ENCODE measurements around the gene P2RX7.
"Not testable (repeated sequence)": the region's sequence is repeated elsewhere in the genome, so short reads cannot be mapped to it uniquely, and the experiment has no call there.

The P2RX7 gene

DNA sequence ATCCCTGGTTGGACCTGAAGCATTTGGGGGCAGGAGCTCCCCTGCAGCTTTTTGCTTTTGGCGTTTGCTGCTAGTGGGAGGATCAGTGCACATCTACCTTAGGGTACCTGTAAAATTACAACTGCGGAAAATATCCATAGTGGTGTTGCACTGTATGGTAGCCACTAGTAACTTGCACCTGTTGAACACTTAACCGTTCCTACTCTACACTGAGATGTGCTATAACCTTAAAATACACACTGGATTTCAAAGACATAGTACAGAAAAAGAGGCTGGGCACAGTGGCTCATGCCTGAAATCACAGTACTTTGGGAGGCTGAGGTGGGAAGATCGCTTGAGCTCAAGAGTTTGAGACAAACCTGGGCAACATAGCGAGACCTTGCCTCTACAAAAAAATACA is 80.2 kb downstream of the P2RX7 start:
- DNase-seq: no peak

DNA sequence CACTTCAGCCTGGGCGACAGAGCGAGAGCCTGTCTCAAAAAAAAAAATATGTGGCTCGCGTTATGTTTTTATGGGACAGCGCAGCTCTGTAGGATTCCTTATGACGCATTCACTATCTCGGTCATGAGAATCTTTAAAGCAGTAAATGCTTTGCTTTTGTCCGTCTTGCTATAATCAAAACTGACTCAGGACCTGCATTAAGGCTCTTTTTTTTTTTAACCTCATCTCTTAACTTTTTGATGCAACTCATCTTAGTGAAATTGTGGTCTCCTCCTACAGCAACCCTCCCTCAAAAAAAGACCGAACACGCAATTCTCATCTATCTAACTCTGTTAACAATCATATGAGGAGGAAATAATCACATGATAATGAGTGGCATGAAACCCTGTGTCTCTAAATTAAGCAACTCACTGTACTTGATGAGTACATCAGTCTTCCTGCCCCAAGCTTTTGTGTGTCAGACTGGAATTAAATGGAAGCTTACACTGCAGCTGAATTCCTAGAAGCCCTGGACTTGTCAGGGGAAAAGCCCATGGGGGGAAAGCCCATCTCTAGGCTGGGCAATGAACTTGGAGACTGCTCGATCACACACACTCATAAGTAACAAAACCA is 81.6 kb downstream of the P2RX7 start:
- peak; percentile 53 to 72 for DNase-seq

DNA sequence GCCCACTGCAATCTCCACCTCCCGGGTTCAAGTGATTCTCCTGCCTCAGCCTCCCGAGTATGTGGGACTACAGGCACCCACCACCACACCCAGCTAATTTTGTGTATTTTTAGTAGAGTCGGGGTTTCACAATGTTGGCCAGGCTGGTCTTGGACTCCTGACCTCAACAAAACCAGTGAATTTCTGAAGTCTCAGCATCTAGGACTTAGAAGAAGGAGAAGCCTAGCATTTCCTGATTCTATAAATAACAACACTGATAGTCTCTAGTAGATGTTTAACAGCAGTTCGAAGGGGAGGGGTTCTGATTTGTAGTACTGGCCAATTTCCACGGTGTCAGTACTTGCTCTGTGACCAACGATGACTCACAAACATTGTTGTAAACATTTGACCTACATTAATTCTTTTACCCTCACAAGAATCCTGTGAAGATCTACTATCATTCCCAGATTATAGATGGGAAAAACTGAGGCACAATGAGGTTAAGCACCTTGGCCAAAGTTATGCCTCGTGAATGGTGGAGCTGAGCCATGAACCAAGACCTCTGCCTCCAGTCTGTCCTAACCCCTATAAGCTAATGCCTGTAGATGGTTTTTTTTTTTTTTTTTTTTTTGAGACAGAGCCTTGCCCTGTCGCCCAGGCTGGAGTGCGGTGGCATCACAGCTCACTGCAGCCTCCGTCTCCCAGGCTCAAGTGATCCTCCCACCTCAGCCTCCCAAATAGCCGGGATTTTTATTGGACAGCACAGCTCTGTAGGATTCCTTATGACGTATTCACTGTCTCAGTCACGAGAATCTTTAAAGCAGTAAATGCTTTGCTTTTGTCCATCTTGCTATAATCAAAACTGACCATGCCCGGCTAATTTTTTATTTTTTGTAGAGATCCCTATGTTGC is 82.4 kb downstream of the P2RX7 start:
- peak; percentile 30 to 52 for DNase-seq

DNA sequence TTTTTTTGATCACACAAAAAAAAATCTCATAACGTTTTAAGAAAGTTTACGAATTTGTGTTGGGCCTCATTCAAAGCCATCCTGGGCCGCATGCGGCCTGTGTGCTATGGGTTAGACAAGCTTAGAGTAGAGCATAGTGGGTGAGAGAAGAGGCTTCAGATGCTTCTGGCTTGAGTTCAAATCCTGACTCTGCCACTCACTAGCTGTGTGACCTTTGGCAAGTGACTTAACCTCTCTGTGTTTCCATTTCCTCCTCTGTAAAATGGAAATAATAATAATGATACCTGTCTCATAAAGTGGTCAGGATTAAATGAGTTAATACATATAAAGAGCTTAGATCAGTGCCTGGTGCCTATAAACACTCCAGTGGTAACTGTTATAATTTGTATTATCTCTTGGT is 83.4 kb downstream of the P2RX7 start:
- DNase-seq: no peak

DNA sequence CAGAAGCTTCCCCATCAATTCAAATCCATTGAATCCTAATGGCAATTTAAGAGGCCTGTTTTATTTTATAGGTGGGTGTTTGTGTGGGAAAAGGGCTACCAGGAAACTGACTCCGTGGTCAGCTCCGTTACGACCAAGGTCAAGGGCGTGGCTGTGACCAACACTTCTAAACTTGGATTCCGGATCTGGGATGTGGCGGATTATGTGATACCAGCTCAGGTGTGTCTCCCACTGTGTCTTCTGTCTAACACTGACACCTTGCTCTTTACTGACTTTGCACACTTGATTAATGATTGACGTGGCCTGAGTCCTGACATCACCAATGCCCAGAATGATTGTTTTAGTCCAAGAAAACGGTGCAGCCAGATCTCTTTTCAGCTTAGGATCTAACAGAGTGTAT is 84.4 kb downstream of the P2RX7 start:
- no peak for DNase-seq

DNA sequence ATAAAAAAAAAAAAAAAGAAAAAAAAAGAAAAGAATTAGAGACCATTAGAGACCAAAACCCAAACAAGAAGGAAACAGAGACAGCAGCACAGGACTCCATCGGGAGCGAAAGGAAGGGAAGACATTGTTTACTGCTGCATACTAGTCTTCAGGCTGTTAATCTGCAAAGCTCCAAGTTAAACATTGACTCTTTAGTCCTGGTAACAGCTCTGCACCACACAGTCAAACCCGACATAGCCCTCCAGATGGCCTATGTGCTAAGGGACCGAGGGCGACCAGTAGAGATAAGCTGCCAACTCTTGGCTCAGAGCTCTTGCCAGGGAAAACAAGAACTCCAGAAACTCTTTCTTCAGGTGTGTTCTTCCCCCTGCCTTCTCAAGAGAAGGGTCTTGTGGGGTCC is 85.1 kb downstream of the P2RX7 start:
- no peak for DNase-seq

DNA sequence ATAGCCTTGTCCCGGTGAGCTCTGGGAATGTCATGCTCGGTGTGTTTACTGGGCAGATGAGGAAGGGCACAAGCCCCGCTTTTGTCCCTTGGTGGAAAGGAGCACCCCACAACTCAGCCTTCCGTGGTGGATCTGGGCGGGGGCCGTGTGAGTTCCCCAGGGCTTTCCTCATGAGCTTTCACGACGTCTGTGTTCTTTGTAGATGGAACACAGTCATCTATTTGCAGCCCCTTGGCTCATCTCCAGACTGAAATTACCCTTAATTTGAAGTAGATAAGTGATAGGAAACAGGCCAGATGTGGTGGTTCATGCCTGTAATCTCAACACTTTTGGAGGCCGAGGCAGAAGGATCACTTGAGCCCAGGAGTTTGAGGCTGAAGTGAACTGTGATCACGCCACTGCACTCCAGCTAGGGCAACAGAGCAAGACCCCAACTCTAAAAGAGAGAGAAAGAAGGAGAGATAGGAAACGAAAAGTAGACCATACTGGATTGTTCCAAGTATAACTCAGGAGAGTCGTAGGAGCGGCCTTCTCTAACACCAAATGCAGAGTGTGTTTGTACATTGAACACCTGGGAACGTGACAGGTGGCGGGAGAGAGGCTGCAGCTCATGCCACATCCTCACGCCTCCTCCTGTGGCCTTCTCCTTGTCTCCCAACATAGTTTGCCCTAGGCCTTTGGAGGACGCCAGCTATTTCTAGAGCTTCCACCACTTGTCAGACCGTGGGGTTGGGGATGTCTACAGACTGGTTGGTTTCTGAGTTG is 86.1 kb downstream of the P2RX7 start:
- DNase-seq: no peak

DNA sequence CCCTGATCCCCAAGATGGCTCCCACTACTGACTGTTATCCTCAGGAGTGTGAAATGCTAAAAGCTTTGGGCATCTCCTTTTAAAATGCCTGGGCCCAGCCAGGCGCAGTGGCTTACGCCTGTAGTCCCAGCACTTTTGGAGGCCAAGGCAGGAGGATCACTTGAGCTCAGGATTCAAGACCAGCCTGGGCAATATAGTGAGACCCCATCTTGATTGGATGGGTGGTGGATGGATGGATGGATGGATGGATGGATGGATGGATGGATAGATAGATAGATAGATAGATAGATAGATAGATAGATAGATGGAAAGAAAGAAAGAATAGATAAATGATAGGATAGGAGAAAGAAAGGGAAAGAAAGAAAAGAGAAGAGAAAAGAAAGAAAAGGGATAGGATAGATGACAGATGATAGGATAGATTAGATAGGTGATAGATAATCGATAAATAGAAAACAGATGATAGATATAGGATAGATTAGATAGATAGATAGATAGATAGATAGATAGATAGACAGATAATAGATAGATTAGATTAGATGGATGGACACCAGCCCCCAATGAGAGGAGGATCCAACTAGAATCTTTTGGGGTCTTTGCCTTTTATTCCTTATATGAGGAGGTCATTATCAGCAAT is 86.8 kb downstream of the P2RX7 start:
- no peak for DNase-seq

DNA sequence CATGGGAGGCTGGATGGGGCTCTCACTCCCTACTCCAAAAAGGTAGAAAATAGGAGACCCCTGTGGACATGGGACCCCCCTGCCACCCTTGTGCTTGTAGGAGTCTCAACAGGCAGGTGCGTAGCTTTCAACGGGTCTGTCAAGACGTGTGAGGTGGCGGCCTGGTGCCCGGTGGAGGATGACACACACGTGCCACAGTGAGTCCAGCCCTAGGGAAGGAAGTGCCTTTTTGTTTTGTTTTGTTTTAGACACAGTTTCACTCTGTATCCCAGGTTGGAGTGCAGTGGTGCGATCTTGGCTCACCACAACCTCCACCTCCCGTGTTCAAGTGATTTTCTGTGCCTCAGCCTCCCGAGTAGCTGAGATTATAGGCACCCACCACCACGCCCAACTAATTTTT is 90.2 kb downstream of the P2RX7 start:
- DNase-seq: peak; percentile 21 to 40

DNA sequence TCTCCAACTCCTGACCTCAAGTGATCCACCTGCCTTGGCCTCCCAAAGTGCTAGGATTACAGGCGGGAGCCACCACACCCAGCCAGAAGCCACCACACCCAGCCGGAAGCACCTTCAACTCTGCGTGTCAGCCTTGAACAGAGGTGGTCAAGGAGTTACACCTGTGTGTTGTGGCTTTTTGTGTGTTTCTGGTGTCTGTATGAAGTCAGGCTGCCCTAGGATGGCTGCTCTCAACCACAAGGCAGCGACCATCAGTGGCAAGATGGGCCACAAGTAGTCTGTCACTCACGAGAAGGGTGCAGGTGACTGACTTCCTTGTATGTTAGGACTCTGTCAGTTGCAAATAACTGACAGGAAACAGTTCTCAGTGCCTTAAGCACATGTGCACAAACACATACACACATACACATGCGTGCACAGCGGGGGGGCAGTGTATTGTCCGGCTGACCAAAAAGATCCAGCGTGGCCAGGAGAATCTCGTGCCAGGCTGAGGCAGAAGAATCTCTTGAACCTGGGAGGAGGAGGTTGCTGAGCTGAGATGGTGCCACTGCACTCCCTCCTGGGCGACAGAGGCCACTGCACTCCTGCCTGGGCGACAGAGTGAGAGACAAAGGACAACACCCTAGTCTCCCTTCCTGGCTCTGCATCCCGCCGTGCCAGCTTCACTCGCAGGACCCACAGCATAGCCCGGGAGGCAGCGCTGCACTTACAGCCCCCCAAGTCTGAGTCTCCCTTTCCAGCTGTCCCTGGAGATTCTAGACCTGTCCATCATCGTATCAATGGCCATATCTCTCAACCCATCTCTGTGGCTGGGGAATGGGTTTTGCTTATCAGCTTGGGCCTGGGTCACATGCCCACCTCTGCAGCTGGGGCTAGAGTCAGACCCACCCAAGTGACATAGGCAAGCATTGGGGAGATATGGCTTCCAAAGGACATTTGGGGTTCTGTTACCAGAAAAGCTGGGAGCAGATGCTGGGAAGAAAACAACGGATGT is 90.9 kb downstream of the P2RX7 start:
- peak; percentile 46 to 51 for DNase-seq

DNA sequence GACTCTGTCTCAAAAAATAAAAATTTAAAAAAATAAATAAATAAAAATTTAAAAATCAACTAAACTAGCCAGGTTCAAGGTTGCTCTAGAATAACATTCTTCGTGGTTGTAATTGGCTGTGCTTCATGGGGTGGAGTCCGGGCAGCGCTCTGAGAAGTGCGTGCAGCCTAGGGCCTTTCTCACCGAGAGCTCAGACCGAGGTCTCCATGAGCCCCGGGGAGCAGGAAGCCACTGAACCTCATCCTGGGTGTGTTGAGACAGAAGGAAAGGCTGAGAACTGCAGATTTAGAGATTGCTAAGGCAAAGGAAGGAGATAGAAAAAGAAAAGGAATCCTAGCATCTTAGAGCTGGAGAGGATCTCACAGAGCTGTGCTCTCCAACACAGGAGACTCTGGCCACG is 91.9 kb downstream of the P2RX7 start:
- DNase-seq: peak in 1 of 2 donors; percentile 58

DNA sequence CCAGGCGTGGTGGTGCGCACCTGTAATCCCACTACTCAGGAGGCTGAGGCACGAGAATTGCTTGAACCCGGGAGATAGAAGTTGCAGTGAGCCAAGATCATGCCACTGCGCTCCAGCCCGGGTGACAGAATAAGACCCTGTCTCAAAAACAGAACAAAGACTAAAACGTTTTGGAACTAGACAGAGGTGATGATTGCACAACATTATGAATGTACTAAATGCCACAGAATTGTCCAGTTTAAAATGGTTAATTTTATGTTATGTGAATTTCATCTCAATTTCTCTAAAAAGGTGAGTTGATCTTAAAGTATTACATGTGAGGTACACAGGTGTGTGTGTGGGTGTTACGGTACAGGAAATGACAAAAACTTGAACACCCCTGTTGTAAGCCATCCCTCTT is 93.7 kb downstream of the P2RX7 start:
- DNase-seq: no peak

DNA sequence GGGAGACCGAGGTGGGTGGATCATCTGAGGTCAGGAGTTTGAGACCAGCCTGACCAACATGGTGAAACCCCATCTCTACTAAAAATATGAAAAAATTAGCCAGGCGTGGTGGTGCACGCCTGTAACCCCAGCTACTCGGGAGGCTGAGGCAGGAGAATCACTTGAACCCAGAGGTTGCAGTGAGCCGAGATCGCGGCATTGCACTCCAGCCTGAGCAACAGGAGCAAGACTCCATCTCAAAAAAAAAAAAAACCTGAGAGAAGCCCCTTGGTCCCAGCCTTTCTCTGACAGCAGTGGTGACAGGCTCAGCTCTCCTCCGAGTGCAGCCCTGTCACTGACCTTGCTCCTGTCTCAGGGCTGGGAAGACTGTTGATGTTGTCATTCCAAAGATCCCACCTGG is 94.2 kb downstream of the P2RX7 start:
- not testable (repeated sequence) for DNase-seq

DNA sequence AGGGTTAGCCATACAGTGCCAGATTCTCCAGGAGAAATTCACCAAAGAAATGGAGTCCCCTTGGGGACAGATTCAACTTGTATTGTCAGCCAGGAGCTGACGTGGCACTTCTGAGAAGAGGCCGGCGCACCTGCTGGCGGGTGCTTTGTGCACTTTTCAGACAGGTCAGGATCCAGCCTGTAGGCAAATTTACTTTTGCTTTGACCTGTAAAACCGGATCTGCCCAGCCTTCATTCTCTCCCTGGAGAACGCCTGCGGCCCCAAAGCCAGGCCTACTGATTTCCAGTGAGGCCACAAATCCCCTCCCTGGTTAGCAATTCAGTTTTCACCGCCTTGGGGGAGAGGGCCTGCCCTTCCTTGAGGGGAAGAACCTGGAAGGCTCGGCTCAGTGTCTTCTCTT is 94.6 kb downstream of the P2RX7 start:
- peak in 1 of 2 donors; percentile 22 for DNase-seq

DNA sequence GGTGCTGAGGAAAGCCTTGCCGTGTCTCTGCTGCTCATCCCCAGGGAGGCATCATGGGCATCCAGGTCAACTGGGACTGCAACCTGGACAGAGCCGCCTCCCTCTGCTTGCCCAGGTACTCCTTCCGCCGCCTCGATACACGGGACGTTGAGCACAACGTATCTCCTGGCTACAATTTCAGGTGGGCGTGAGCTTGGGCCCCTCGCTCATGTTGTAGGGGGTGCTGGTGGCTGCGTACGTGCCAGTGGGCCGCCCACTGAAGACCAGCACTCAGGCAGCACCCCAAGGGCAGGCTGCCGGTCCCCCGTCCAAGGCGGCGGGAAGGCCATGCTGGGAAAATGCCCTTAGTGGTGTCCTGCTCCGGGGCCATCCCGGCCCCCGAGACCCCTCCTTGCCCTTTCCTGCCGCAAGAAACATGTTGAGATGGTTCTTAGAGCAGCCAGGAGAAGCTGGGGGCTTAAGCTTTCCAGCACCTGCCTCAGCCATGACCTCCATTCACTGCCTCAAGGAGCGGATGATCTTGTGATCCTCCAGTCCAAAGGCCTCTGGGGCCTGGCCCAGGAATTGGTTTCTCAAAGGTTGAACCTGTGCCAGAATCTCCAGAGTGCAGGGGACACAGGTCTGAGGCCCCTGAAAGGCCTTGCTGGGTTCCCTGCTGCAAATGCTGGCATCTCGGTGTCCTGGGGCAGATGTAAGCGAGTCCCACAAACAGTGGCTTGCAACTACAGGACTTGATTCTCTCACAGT is 96.4 kb downstream of the P2RX7 start:
- DNase-seq: no peak

DNA sequence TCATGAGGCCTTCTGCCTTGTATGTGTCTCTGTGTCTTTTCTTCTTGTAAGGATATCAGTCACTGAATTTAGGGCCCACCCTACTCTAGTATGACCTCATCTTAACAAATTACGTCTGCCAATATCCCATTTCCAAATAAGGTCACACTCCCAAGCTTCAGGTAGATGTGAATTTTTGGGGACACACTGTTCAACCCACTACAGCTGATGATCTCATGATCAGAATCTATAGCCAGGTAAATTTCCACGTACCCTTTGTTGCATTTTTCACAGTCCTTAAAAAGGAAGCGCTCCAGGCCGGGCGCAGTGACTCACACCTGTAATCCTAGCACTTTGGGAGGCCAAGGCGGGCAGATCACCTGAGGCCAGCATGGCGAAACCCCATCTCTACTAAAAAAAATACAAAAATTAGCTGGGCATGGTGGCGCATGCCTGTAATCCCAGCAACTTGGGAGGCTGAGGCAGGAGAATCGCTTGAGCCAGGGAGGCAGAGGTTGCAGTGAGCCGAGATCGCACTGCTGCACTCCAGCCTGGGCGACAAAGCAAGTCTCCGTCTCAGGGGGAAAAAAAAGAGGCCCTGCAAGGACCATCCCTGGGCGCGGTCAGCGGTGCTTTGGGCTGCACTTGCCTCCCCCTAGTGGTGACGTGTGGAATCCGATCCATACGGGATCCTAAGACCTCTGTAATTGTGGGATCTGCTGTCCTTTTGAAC is 97.3 kb downstream of the P2RX7 start:
- peak; percentile 61 to 65 for DNase-seq

DNA sequence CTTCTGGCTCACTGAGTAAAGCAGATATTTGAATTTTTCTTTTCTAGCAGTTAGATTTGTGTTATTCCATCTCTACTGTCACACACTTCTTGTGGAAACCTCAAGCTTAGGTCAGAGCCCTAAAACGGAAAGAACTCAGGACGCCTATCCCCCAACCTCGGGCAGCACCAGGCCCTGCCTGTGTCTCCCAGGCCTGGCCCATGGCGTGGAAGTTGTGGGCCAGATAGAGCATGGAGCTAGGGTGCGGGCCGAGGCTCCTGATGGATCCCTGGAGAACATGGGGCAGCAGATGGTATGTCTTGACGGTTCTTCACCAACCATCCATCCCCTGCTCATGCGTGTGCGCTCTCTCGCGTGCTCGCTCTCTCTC is 97.8 kb downstream of the P2RX7 start:
- no peak for DNase-seq

DNA sequence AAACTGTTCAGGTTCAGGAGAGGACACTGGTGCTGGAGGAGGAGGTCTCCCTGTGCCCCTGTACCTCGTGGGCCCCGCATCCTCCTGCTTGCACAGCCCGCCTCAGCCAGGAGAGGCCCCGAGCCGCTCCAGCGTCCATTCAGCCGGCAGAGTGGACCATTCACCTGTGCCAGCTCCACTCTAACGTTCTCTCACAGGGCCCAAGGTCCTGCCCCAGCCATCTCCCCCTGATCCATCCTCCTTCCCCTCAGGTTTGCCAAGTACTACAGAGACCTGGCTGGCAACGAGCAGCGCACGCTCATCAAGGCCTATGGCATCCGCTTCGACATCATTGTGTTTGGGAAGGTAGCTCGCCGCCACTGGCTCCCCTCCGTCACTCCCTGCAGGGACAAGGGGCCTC is 99.5 kb downstream of the P2RX7 start:
- DNase-seq: no peak

DNA sequence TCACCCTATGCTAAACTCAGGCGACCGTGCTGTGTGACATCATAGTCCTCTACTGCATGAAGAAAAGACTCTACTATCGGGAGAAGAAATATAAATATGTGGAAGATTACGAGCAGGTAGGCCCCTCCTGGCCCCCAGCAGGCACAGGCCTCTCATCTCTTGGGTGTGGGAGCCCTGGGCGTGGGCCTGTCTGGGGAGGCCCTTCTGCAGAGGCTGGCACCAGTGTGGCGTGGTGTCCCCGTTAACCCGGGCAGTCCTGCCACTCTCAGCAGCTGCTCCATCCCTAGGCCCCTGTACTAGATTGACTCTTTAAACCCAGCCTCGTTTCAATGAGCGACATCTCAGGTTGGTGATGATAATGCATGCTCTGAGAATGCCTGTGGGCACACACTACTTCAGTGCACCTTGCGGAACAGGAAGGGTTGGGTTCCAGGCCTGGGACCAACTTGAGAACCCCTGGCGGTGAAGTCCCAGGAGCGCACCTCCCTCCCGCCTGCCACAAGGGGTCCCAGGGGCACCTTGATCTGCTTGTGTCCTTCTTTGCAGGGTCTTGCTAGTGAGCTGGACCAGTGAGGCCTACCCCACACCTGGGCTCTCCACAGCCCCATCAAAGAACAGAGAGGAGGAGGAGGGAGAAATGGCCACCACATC is 100.4 kb downstream of the P2RX7 start:
- no peak for DNase-seq

DNA sequence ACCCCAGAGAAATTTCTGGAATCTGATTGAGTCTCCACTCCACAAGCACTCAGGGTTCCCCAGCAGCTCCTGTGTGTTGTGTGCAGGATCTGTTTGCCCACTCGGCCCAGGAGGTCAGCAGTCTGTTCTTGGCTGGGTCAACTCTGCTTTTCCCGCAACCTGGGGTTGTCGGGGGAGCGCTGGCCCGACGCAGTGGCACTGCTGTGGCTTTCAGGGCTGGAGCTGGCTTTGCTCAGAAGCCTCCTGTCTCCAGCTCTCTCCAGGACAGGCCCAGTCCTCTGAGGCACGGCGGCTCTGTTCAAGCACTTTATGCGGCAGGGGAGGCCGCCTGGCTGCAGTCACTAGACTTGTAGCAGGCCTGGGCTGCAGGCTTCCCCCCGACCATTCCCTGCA is 100.9 kb downstream of the P2RX7 start:
- no peak for DNase-seq

All from CD4-positive, alpha-beta T cell treated with Interferon alpha-2 for 1 hour (primary cell).